C4-2B (cell line): Measurements from ENCODE around the gene ASXL2.

Experiments
- ZFX ChIP-seq: fragments of 450-650 bp; IDR thresholded peaks from 2 replicates; pipeline ENCODE4 v1.6.1; 2017
- TF ChIP-seq, protein P1 (sequence below): fragments of 450-650 bp; conservative IDR thresholded peaks from 2 replicates; pipeline ENCODE4 v1.5.1; 2017; ENCODE audit warnings: mild to moderate bottlenecking

- TF ChIP-seq, protein P1, sequence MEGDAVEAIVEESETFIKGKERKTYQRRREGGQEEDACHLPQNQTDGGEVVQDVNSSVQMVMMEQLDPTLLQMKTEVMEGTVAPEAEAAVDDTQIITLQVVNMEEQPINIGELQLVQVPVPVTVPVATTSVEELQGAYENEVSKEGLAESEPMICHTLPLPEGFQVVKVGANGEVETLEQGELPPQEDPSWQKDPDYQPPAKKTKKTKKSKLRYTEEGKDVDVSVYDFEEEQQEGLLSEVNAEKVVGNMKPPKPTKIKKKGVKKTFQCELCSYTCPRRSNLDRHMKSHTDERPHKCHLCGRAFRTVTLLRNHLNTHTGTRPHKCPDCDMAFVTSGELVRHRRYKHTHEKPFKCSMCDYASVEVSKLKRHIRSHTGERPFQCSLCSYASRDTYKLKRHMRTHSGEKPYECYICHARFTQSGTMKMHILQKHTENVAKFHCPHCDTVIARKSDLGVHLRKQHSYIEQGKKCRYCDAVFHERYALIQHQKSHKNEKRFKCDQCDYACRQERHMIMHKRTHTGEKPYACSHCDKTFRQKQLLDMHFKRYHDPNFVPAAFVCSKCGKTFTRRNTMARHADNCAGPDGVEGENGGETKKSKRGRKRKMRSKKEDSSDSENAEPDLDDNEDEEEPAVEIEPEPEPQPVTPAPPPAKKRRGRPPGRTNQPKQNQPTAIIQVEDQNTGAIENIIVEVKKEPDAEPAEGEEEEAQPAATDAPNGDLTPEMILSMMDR = no peak
- no peak for TF ChIP-seq ZFX
Measured at GRCh38 chr2:25688236-25688635, 190.1 kb downstream of the ASXL2 start.
